SKM-1 treated with dmso at 0.1 percent for 144 hours (cell line): ENCODE results near the gene CENPT.
A peak's percentile ranks its signal among the peaks of the same experiment; 100 is the strongest.

Experiments
- DNase-seq: peaks from one replicate; lab custom pipeline; 2025; ENCODE audit not compliant: unreplicated experiment; lab: John Stamatoyannopoulos, UW

CENPT gene

GRCh38 chr16:67811899-67812298 lies 35.6 kb downstream of the CENPT start:
- DNase-seq = no peak

- no peak for DNase-seq
Measured at GRCh38 chr16:67807148-67807682, 40.3 kb downstream of the CENPT start.

- DNase-seq = peak; percentile 99
Measured at GRCh38 chr16:67806428-67807147, 40.9 kb downstream of the CENPT start, which contains the start of the genes RANBP10 and TSNAXIP1. TSS of gene RANBP10 (minus strand) at chr16:67806560. CDS start at chr16:67806536, 24 bp downstream. TSS of gene TSNAXIP1 (plus strand) at chr16:67806889. CDS start at chr16:67807150, 261 bp downstream.

GRCh38 chr16:67805718-67806427 lies 41.6 kb downstream of the CENPT start:
- no peak for DNase-seq

GRCh38 chr16:67804853-67805542 lies 42.5 kb downstream of the CENPT start:
- no peak for DNase-seq

GRCh38 chr16:67803894-67804293 lies 43.6 kb downstream of the CENPT start:
- DNase-seq = no peak

GRCh38 chr16:67801883-67802282 lies 45.6 kb downstream of the CENPT start:
- no peak for DNase-seq

- DNase-seq = no peak
Measured at GRCh38 chr16:67801241-67801640, 46.3 kb downstream of the CENPT start.

GRCh38 chr16:67800338-67800926 lies 47.1 kb downstream of the CENPT start:
- DNase-seq = no peak

- no peak for DNase-seq
Measured at GRCh38 chr16:67796099-67796718, 51.3 kb downstream of the CENPT start.

- no peak for DNase-seq
Measured at GRCh38 chr16:67790071-67790470, 57.4 kb downstream of the CENPT start.

GRCh38 chr16:67786491-67786890 lies 61.0 kb downstream of the CENPT start:
- no peak for DNase-seq

- no peak for DNase-seq
Measured at GRCh38 chr16:67783353-67783725, 64.2 kb downstream of the CENPT start.

- DNase-seq = no peak
Measured at GRCh38 chr16:67782567-67783352, 64.7 kb downstream of the CENPT start.

- DNase-seq = no peak
Measured at GRCh38 chr16:67781565-67781921, 66.0 kb downstream of the CENPT start.

GRCh38 chr16:67780847-67781564 lies 66.5 kb downstream of the CENPT start:
- DNase-seq = no peak

GRCh38 chr16:67779256-67780014 lies 68.1 kb downstream of the CENPT start:
- DNase-seq = no peak
